GM10847 (cell line): ENCODE data around the gene FBXO45.

ENCODE experiments used
- POLR2A ChIP-seq: IDR thresholded peaks from 2 replicates; pipeline ENCODE4 v1.6.1; 2011; ENCODE audit not compliant: insufficient read length; ENCODE audit errors: extremely low read depth

FBXO45 gene

DNA sequence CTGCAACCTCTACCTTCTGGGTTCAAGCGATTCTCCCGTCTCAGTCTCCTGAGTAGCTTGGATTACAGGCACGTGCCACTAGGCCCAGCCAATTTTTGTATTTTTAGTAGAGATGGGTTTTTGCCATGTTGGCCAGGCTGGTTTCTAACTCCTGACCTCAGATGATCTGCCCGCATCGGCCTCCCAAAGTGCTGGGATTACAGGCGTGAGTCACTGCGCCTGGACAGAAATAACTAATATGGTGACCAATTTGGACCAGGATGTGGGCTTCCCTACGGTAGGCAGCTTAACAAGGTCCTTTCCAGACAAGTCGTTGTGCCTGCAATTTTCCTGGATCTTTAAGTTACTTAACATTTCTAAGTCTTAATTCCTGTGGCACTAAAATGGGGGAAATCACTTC, 14.9 kb upstream of the FBXO45 start:
- TF ChIP-seq POLR2A = no peak

DNA sequence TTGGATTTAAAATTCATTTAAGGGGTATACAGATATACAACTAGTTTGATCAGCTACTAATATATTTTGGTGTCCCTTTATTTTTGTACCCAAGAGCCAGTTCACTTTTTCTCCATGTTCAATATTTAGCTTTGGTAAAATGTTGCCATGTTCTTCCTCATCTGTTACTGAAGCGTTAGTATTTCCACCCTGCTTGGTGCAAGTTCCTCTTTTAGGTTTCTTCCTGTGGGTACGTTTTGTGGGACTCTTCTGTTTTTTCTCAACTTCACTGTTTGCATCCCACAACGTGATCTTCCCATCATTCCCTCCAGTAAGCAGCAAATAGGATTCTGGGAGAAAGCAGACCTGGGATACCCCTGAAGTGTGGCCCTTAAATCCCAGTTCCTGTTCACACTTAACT, 14.3 kb upstream of the FBXO45 start:
- no peak for TF ChIP-seq POLR2A

- TF ChIP-seq POLR2A = no peak
Observed at GRCh38 chr3:196555295-196555694, 13.2 kb upstream of the FBXO45 start.

GRCh38 chr3:196557236-196557635, 11.2 kb upstream of the FBXO45 start:
- no peak for TF ChIP-seq POLR2A

DNA sequence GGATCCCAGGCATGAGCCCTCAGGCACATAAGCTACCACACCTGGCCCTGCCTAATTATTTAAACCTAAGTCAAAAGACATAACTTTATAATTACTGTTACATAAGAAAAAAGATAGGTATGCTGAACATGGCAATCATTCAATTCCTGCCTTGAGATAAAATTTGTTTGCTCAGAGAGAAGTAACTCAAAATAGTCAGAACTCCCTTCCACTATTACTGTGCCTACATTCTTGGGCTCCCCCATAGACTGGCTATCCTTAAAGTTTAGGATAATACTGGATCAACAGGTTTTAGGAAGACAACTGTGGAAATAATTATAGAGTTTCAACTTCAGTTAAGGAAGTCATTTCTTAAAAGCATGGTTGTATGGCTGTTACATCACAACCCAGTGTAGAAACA, 10.0 kb upstream of the FBXO45 start:
- no peak for TF ChIP-seq POLR2A

GRCh38 chr3:196559826-196560225, 8.6 kb upstream of the FBXO45 start:
- no peak for TF ChIP-seq POLR2A

DNA sequence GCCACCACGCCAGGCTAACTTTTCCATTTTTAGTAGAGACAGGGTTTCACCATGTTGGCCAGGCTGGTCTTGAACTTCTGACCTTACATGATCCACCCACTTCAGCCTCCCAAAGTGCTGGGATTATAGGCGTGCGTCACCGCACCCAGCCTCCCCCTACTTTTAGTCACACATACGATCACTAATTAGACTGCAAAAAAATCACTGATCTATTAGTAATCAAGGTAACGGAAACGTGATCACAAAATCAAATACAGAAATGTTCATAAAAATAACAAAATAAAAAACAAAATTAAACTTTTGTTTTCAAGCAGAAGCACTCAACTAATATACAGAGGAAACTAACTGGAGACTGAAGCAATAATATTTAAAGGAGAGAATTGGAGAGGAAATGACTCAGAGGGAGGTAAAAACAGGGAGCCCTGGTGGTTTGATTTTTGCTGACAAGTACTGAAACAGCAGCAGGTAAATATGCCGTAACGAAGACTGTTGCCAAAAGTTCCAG, 4.7 kb upstream of the FBXO45 start:
- no peak for TF ChIP-seq POLR2A

GRCh38 chr3:196569003-196569516, 600 bp downstream of the FBXO45 start:
- no peak for TF ChIP-seq POLR2A

DNA sequence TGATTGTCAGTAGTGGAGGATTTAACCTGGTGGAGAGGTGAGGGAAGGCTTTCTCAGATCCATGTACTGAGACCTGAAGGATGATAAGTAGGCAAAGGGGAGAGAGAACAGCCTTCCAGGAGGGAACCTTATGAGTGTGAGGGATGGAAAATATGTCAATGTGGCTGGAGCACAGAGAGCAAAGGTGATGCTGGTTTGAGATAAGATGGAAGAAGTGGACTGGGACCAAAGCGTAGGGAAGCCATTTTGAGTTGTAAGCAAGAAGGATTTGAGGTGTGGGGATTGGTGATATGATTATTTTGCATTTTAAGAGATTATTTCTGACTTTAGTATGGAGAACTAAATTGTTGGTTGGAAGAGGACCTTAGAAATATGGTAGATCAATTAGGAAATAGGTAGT, 3.9 kb downstream of the FBXO45 start:
- no peak for TF ChIP-seq POLR2A

- TF ChIP-seq POLR2A = no peak
Observed at GRCh38 chr3:196585044-196585757, 16.7 kb downstream of the FBXO45 start.

DNA sequence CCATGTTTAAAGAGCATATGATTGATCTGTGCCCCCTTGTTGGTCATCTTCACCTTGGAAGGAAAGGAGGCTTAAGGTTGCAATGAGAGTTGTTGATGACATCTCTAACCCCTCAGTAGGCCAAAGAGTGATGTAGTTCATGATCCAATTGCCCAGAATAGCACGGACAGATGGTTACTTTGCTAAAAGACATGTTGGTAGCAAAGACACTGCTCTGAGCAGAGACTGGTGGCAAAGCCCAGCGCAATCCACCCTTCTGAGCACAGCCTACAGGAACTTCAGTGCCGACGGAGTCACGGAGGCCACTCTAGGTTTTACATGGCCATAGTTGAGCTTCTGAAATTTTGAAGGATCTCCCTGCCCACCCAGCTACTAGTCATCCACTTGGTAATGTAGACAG, 21.8 kb downstream of the FBXO45 start:
- no peak for TF ChIP-seq POLR2A

DNA sequence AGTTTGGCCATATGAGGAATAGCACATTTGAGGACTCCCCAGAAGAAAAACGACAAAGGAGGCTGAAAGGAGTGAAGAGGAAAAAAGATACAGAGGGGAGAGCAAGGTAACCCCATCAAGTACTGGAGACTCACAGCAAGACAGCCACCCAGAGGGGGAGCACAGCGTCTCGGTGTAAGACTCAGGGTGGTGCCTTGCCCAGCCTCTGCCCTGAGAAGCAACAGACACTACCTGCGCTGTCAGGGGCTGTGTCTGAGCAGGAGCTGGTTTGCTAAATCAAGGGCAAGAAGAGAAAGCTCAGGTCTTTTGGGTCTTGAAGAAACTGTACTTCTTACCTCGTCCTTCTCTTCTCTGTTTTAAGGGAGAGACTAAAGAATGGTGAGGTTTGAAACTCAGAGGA, 27.9 kb downstream of the FBXO45 start:
- TF ChIP-seq POLR2A = no peak

GRCh38 chr3:196599734-196600128, 31.3 kb downstream of the FBXO45 start:
- no peak for TF ChIP-seq POLR2A

- TF ChIP-seq POLR2A = no peak
Observed at GRCh38 chr3:196600359-196600758, 31.9 kb downstream of the FBXO45 start.

GRCh38 chr3:196602673-196603072, 34.2 kb downstream of the FBXO45 start:
- no peak for TF ChIP-seq POLR2A

DNA sequence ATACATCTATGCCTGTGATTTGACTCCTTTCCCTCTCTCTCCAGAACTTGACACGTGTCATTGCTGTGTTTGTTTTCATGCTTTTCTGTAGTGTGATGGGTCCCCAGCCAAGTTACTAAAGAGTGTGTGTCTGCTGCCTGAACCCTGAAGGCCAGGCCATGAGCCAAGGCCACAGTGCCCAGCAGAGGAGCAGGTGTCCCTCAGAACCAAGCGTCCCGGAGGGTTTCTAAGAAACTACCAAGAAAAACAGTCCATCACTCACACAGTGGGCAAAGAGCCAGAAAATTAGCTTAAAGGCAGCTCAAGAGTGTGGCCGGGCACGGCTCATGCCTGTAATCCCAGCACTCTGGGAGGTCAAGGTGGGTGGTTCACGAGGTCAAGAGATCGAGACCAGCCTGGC, 35.2 kb downstream of the FBXO45 start:
- TF ChIP-seq POLR2A = no peak

DNA sequence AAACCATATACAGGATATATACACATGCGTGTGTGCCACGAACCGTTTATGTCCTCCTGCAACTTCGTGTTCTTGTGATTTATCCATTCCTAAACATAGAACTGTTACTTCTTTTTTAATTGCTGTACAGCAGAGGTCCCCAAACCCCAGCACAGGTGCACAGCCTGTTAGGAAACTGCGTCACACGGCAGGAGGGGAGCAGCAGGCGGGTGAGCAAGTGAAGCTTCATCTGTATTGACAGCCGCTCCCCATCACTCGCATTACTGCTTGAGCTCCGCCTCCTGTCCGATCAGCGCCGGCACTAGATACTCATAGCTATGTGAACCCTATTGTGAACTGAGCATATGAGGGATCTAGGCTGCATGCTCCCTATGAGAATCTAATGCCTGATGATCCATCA, 36.1 kb downstream of the FBXO45 start:
- no peak for TF ChIP-seq POLR2A
